ENCODE measurements around the gene TTC19. TPM values are rescaled to one million over a fixed set of nuclear protein-coding genes. Genes with fewer than 3 reads are reported as not detected.

TTC19 gene
- total and polyA plus RNA-seq, 4 donors: 16.1 to 29.8 (median 24.6) TPM

DNA sequence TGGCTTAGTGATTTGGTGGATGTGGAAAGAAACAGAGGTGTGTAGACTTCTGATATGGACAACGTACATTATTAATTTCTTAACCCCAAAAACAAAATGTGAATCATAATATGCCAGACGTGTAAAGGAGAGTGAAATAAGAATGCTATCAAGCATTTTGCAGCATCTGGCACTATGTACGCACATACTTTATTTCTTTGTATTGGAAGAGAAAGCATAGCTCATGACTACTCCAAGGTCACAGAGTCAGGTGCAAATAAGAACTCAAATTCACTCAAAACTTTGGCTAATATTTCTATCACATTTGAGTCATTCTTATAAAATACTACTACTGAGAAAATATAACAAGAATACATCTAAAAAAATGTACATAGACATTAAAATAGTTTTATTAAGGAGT is 74.8 kb downstream of the TTC19 start:
- Histone ChIP-seq H3K27ac (ENCODE audit: low read depth in 1 of 2, low read length in 2 of 2) (no peak overlapping the region), H3K36me3 (ENCODE audit: control insufficient read depth in 4 of 4, insufficient read depth in 3 of 4, low read depth in 1 of 4, low read length in 3 of 4) (peaks cover 15 to 75% (median 59%) of the 10 kb centered on the region in 4 donors), H3K4me3 (ENCODE audit: low read depth in 1 of 3, low read length in 3 of 3) (no peak overlapping the region), H3K9me3 (ENCODE audit: control insufficient read depth in 4 of 4, low read length in 3 of 4) (no peaks in the 10 kb centered on the region), H3K27me3 (ENCODE audit: control insufficient read depth in 4 of 4, insufficient read depth in 4 of 4, low read length in 3 of 4) (no peaks in the 10 kb centered on the region), H3K4me1 (ENCODE audit: control insufficient read depth in 4 of 4, insufficient read depth in 4 of 4, low read length in 3 of 4) (no peaks in the 10 kb centered on the region), H3K9ac (ENCODE audit: low read depth in 1 of 2, low read length in 2 of 2) (no peak overlapping the region)
- WGBS: 97% methylated on average over 3 of the region's 3 CpGs
- DNase-seq (ENCODE audit: low spot score): no peak
- TF ChIP-seq TAF1 (conservative IDR thresholded peaks at IDR 0.05) (no peak), EGR1 (IDR thresholded peaks at IDR 0.05; ENCODE audit: low read depth in 2 of 2) (no peak), REST (IDR thresholded peaks at IDR 0.05) (no peak), NR2F2 (IDR thresholded peaks at IDR 0.05) (no peak), MAX (IDR thresholded peaks at IDR 0.05) (no peak), HNF4A (conservative IDR thresholded peaks at IDR 0.05) (no peak), ATF3 (IDR thresholded peaks at IDR 0.05) (no peak), FOXA2 (IDR thresholded peaks at IDR 0.05) (no peak), SP1 (IDR thresholded peaks at IDR 0.05) (no peak), GABPA (IDR thresholded peaks at IDR 0.05 in 1 of 2, conservative IDR thresholded peaks at IDR 0.05 in 1 of 2) (no peak), YY1 (IDR thresholded peaks at IDR 0.05) (no peak), JUND (IDR thresholded peaks at IDR 0.05) (no peak), HNF4G (IDR thresholded peaks at IDR 0.05) (no peak), FOXA1 (IDR thresholded peaks at IDR 0.05) (no peak)
- TF ChIP-seq, protein P1, sequence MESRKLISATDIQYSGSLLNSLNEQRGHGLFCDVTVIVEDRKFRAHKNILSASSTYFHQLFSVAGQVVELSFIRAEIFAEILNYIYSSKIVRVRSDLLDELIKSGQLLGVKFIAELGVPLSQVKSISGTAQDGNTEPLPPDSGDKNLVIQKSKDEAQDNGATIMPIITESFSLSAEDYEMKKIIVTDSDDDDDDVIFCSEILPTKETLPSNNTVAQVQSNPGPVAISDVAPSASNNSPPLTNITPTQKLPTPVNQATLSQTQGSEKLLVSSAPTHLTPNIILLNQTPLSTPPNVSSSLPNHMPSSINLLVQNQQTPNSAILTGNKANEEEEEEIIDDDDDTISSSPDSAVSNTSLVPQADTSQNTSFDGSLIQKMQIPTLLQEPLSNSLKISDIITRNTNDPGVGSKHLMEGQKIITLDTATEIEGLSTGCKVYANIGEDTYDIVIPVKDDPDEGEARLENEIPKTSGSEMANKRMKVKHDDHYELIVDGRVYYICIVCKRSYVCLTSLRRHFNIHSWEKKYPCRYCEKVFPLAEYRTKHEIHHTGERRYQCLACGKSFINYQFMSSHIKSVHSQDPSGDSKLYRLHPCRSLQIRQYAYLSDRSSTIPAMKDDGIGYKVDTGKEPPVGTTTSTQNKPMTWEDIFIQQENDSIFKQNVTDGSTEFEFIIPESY (IDR thresholded peaks at IDR 0.05): no peak
- TF ChIP-seq, protein P2, sequence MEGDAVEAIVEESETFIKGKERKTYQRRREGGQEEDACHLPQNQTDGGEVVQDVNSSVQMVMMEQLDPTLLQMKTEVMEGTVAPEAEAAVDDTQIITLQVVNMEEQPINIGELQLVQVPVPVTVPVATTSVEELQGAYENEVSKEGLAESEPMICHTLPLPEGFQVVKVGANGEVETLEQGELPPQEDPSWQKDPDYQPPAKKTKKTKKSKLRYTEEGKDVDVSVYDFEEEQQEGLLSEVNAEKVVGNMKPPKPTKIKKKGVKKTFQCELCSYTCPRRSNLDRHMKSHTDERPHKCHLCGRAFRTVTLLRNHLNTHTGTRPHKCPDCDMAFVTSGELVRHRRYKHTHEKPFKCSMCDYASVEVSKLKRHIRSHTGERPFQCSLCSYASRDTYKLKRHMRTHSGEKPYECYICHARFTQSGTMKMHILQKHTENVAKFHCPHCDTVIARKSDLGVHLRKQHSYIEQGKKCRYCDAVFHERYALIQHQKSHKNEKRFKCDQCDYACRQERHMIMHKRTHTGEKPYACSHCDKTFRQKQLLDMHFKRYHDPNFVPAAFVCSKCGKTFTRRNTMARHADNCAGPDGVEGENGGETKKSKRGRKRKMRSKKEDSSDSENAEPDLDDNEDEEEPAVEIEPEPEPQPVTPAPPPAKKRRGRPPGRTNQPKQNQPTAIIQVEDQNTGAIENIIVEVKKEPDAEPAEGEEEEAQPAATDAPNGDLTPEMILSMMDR (IDR thresholded peaks at IDR 0.05; ENCODE audit: low read depth, low read length, missing input control): no peak

DNA sequence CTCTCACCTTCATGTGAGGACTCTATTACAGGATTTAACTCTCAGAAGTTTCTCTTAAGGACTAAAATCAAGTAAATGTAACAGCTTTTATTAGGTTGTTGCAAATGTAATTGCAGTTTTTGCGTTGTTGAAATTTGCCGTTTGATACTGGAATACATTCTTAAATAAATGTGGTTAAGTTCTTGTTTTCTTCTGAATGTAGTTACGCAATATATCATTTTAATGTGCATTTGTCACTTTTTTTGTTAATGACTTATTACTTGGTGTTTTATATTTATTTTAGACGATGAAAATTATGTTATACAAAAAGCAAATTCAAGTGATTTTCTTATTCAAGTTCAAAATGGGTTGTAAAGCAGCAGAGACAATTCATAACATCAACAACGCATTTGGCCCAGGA is 76.3 kb downstream of the TTC19 start:
- H3K4me3 ChIP-seq (ENCODE audit: low read depth in 1 of 3, low read length in 3 of 3): no peak overlapping the region
- H3K9ac ChIP-seq (ENCODE audit: low read depth in 1 of 2, low read length in 2 of 2): no peak overlapping the region
- DNase-seq (ENCODE audit: low spot score): no peak
- H3K27me3 ChIP-seq (ENCODE audit: control insufficient read depth in 4 of 4, insufficient read depth in 4 of 4, low read length in 3 of 4): no peaks in the 10 kb centered on the region
- TF ChIP-seq FOXA2 (IDR thresholded peaks at IDR 0.05) (no peak), ATF3 (IDR thresholded peaks at IDR 0.05) (no peak), MAX (IDR thresholded peaks at IDR 0.05) (no peak), YY1 (IDR thresholded peaks at IDR 0.05) (no peak), FOXA1 (IDR thresholded peaks at IDR 0.05) (no peak), RXRA (IDR thresholded peaks at IDR 0.05) (no peak), SP1 (IDR thresholded peaks at IDR 0.05) (no peak), HNF4G (IDR thresholded peaks at IDR 0.05) (no peak)
- TF ChIP-seq, protein P1 (IDR thresholded peaks at IDR 0.05): no peak
- no peaks in the 10 kb centered on the region for H3K4me1 ChIP-seq (ENCODE audit: control insufficient read depth in 4 of 4, insufficient read depth in 4 of 4, low read length in 3 of 4)
- WGBS: 96% methylated on average over 5 of the region's 5 CpGs
- H3K27ac ChIP-seq (ENCODE audit: low read depth in 1 of 2, low read length in 2 of 2): no peak overlapping the region
- no peaks in the 10 kb centered on the region for H3K9me3 ChIP-seq (ENCODE audit: control insufficient read depth in 4 of 4, low read length in 3 of 4)
- peaks cover 15 to 70% (median 57%) of the 10 kb centered on the region in 4 donors for H3K36me3 ChIP-seq (ENCODE audit: control insufficient read depth in 4 of 4, insufficient read depth in 3 of 4, low read depth in 1 of 4, low read length in 3 of 4)

All from liver (tissue), 9 donors.